HEK293 (cell line): ENCODE measurements around the gene MYOZ3.
A peak's percentile ranks its signal among the peaks of the same experiment; 100 is the strongest.

Experiments
- CTCF ChIA-PET: fragments of 350-600 bp; formaldehyde crosslinking; extraction: SDS; loops from one replicate; lab custom pipeline; 2021; ENCODE audit warnings: antibody characterized with exemption; lab: Yijun Ruan, JAX
- POLR2A ChIA-PET: fragments of 300-600 bp; formaldehyde crosslinking; extraction: SDS; loops from one replicate; lab custom pipeline; 2020; ENCODE audit warnings: antibody characterized with exemption, inconsistent platforms; lab: Yijun Ruan, JAX
- H3K27ac ChIP-seq: fragments of 200-500 bp; sonication (Bioruptor generic); 2 replicates; pipeline ENCODE4 v1.5.1; 2014; ENCODE audit warnings: low read depth, low read length, control low read depth, inconsistent platforms; ENCODE audit errors: extremely low read depth
- H3K36me3 ChIP-seq, 2 experiments: fragments of 200-500 bp in 1 of 2; sonication (Bioruptor generic) in 1 of 2; 1 replicate in 1 of 2; 2 replicates in 1 of 2; pipeline ENCODE4 v1.5.1; 2014 to 2017; ENCODE audit warnings: inconsistent platforms in 2 of 2, low read length in 2 of 2; ENCODE audit not compliant: control insufficient read depth in 2 of 2, insufficient read depth in 1 of 2
- H3K4me1 ChIP-seq: fragments of 200-500 bp; sonication (Bioruptor generic); 2 replicates; pipeline ENCODE4 v1.5.1; 2014; ENCODE audit warnings: mild to moderate bottlenecking, low read length, inconsistent platforms; ENCODE audit not compliant: control insufficient read depth, insufficient read depth
- H3K4me3 ChIP-seq: 2 replicates; pipeline ENCODE4 v1.5.1; 2011; ENCODE audit warnings: low read depth, mild to moderate bottlenecking, control low read depth, low read length, moderate library complexity
- H3K9me3 ChIP-seq: fragments of 200-500 bp; sonication (Bioruptor generic); 2 replicates; pipeline ENCODE4 v1.5.1; 2014; ENCODE audit warnings: low read depth, low read length, inconsistent platforms; ENCODE audit not compliant: control insufficient read depth, insufficient read depth
- GFI1B ChIP-seq: fragments of 450-650 bp; formaldehyde crosslinking; IDR thresholded peaks from 2 replicates; pipeline ENCODE4 v1.5.1; 2016; ENCODE audit warnings: missing biosample characterization, missing genetic modification characterization
- GLI2 ChIP-seq: fragments of 450-650 bp; formaldehyde crosslinking; IDR thresholded peaks from 2 replicates; pipeline ENCODE4; 2017; ENCODE audit warnings: missing biosample characterization, missing genetic modification characterization, low read depth, borderline replicate concordance
- KLF9 ChIP-seq: fragments of 450-650 bp; formaldehyde crosslinking; IDR thresholded peaks from 2 replicates; pipeline ENCODE4 v1.5.1; 2016; ENCODE audit warnings: missing biosample characterization, missing genetic modification characterization, low read depth
- MYNN ChIP-seq: fragments of 450-650 bp; formaldehyde crosslinking; IDR thresholded peaks from 2 replicates; pipeline ENCODE4 v1.5.1; 2016; ENCODE audit warnings: missing biosample characterization, missing genetic modification characterization, borderline replicate concordance
- SALL2 ChIP-seq: fragments of 450-650 bp; formaldehyde crosslinking; IDR thresholded peaks from 2 replicates; pipeline ENCODE4 v1.5.0; 2017; ENCODE audit warnings: missing biosample characterization, mild to moderate bottlenecking, missing genetic modification characterization, borderline replicate concordance
- SCRT2 ChIP-seq: fragments of 450-650 bp; formaldehyde crosslinking; IDR thresholded peaks from 2 replicates; pipeline ENCODE4 v1.5.1; 2016; ENCODE audit warnings: missing biosample characterization, missing genetic modification characterization
- TRIM28 ChIP-seq: IDR thresholded peaks from 2 replicates; pipeline ENCODE4 v1.6.1; 2011; ENCODE audit warnings: low read length, control low read depth, borderline replicate concordance
- ZBTB7A ChIP-seq: fragments of 450-650 bp; formaldehyde crosslinking; IDR thresholded peaks from 2 replicates; pipeline ENCODE4 v1.5.1; 2016; ENCODE audit warnings: low read depth, missing biosample characterization, missing genetic modification characterization
- ZIC2 ChIP-seq: fragments of 450-650 bp; formaldehyde crosslinking; IDR thresholded peaks from 2 replicates; pipeline ENCODE4 v1.5.1; 2016; ENCODE audit warnings: missing biosample characterization, missing genetic modification characterization
- ZNF10 ChIP-seq: fragments of 450-650 bp; formaldehyde crosslinking; IDR thresholded peaks from 2 replicates; pipeline ENCODE4 v1.5.1; 2017; ENCODE audit warnings: missing biosample characterization, missing genetic modification characterization
- ZNF214 ChIP-seq: fragments of 450-650 bp; formaldehyde crosslinking; IDR thresholded peaks from 2 replicates; pipeline ENCODE4 v1.5.1; 2017; ENCODE audit warnings: missing biosample characterization, mild to moderate bottlenecking, missing genetic modification characterization, borderline replicate concordance
- ZNF221 ChIP-seq: fragments of 450-650 bp; formaldehyde crosslinking; IDR thresholded peaks from 2 replicates; pipeline ENCODE4 v1.5.1; 2017; ENCODE audit warnings: missing biosample characterization, missing genetic modification characterization, borderline replicate concordance
- ZNF248 ChIP-seq: fragments of 450-650 bp; formaldehyde crosslinking; IDR thresholded peaks from 2 replicates; pipeline ENCODE4 v1.5.1; 2017; ENCODE audit warnings: missing biosample characterization, missing genetic modification characterization
- ZNF274 ChIP-seq, 2 experiments: fragments of 200-500 bp in 1 of 2; fragments of 450-650 bp in 1 of 2; sonication (Bioruptor generic) in 1 of 2; formaldehyde crosslinking in 1 of 2; IDR thresholded peaks; 2 replicates each; pipeline versions ENCODE4 v1.5.1 to v1.6.1; 2014 to 2016; ENCODE audit warnings: borderline replicate concordance in 1 of 2, inconsistent platforms in 1 of 2, low read length in 1 of 2, missing biosample characterization in 1 of 2, missing genetic modification characterization in 1 of 2
- ZNF292 ChIP-seq: fragments of 450-650 bp; formaldehyde crosslinking; IDR thresholded peaks from 2 replicates; pipeline ENCODE4 v1.5.1; 2016; ENCODE audit warnings: low read depth, missing biosample characterization, missing genetic modification characterization, borderline replicate concordance
- ZNF341 ChIP-seq: fragments of 450-650 bp; formaldehyde crosslinking; IDR thresholded peaks from 2 replicates; pipeline ENCODE4; 2016; ENCODE audit warnings: low read depth, missing biosample characterization, missing genetic modification characterization
- ZNF37A ChIP-seq: fragments of 450-650 bp; IDR thresholded peaks from 2 replicates; pipeline ENCODE4 v1.5.1; 2018; ENCODE audit warnings: missing biosample characterization, missing genetic modification characterization
- ZNF530 ChIP-seq: fragments of 450-650 bp; formaldehyde crosslinking; IDR thresholded peaks from 2 replicates; pipeline ENCODE4 v1.5.1; 2016; ENCODE audit warnings: low read depth, missing biosample characterization, missing genetic modification characterization
- ZNF548 ChIP-seq: fragments of 450-650 bp; formaldehyde crosslinking; IDR thresholded peaks from 2 replicates; pipeline ENCODE4 v1.5.1; 2016; ENCODE audit warnings: missing biosample characterization, missing genetic modification characterization
- ZNF626 ChIP-seq: fragments of 450-650 bp; sonication (Bioruptor Pico); formaldehyde crosslinking; IDR thresholded peaks from 2 replicates; pipeline ENCODE4 v1.5.1; 2018; ENCODE audit warnings: missing biosample characterization, missing genetic modification characterization, inconsistent platforms
- ZNF629 ChIP-seq: fragments of 450-650 bp; formaldehyde crosslinking; IDR thresholded peaks from 2 replicates; pipeline ENCODE4 v1.5.1; 2017; ENCODE audit warnings: missing biosample characterization, missing genetic modification characterization
- ZNF701 ChIP-seq: fragments of 450-650 bp; formaldehyde crosslinking; IDR thresholded peaks from 2 replicates; pipeline ENCODE4 v1.5.1; 2016; ENCODE audit warnings: missing biosample characterization, missing genetic modification characterization
- ZNF776 ChIP-seq: fragments of 450-650 bp; formaldehyde crosslinking; IDR thresholded peaks from 2 replicates; pipeline ENCODE4 v1.5.0; 2017; ENCODE audit warnings: missing biosample characterization, missing genetic modification characterization, borderline replicate concordance
- ZNF777 ChIP-seq: fragments of 450-650 bp; formaldehyde crosslinking; IDR thresholded peaks from 2 replicates; pipeline ENCODE4 v1.5.1; 2017; ENCODE audit warnings: missing biosample characterization, missing genetic modification characterization, borderline replicate concordance

MYOZ3 gene

DNA sequence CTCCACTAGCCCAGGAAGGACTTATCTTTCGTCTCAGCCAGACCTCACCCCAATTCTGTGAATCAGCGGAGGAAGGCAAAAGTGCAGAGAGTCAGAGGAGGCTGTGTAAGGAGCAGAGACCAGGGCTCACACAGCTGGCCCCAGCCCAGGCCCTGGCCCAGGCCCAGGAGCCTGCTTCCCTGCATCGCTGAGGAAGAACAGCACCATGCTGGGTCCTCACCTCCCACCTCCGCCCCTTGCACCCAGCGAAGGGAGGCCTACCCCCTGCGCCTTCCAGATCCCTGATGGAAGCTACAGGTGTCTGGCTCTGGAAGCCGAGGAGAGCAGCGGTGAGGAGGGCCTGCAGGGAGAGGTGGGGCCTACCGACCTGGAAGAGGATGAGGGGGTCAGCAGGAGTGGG is 42.9 kb upstream of the MYOZ3 start:
- no peak overlapping the region for H3K27ac ChIP-seq
- TF ChIP-seq ZNF629 (tag by site-specific recombination) (no peak), ZIC2 (tag by site-specific recombination) (peak; percentile 74), SALL2 (tag by site-specific recombination) (no peak), ZNF701 (tag by site-specific recombination) (no peak), SCRT2 (tag by site-specific recombination) (peak; percentile 74)
- no peak overlapping the region for H3K4me3 ChIP-seq
- ChIA-PET POLR2A (no interaction called here), CTCF (interaction anchor here (0.7 to 2.6 kb wide), 2 partner anchors 36 to 160 kb away, joined by 4 to 7 read pairs; no protein-coding TSS in a partner anchor)
- H3K9me3 ChIP-seq: no peaks in the 10 kb centered on the region
- peaks cover 21% of the 10 kb centered on the region for H3K4me1 ChIP-seq
- no peaks in the 10 kb centered on the region for H3K36me3 ChIP-seq

DNA sequence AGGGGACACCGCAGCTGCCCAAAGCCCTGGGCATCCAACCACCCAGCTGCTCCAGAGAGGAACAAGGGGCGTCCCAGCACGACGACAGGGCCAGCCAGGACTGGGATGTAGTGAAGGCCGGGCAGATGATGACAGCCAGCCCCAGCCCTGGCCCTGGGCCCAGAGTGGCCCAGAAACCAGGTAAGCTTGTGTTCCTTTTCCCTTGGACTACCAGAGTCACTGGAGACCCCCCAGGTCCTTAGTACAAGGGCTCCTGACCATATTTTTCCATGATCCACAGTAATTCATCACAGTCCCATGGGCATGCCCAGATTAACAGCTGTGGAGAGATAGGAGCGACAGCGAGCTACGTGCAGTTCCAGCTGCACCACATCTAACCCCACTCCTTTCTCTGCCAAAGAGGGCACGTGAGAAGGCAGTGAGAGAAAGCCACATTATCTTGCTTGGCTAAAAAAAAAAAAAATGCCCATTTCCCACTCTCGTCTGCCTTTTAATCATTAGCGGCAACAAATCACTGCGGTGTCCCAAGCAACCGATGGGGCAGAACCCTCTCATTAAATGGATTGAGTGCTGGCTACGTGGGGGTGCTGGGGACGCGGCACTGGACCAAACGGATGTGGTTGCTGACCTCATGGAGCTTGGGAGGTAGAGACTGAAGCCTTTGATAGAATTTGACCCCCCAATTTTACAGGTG is 42.3 kb upstream of the MYOZ3 start:
- CTCF ChIA-PET: interaction anchor here (0.6 to 2.6 kb wide), 3 partner anchors 17 to 90 kb away, joined by 3 to 7 read pairs (median 7); no protein-coding TSS in a partner anchor
- no peak for TF ChIP-seq ZNF548
- no peak for TF ChIP-seq ZNF248
- TF ChIP-seq ZNF10: no peak
- TF ChIP-seq GLI2 (tag by site-specific recombination): no peak
- no peak for TF ChIP-seq ZNF292 (tag by site-specific recombination)
- no peak for TF ChIP-seq KLF9
- no peak for TF ChIP-seq TRIM28
- no peak for TF ChIP-seq ZNF341 (tag by site-specific recombination)
- no peak for TF ChIP-seq ZNF274 (IDR thresholded peaks at IDR 0.05; ENCODE audit: low read length)
- TF ChIP-seq ZNF274 (tag by site-specific recombination; IDR thresholded peaks at IDR 0.05; ENCODE audit: borderline replicate concordance): no peak
- TF ChIP-seq MYNN: no peak
- TF ChIP-seq ZNF530: no peak
- TF ChIP-seq ZBTB7A (tag by site-specific recombination): no peak
- no peak for TF ChIP-seq ZNF221 (tag by site-specific recombination)
- TF ChIP-seq ZNF776 (tag by site-specific recombination): no peak
- no peak for TF ChIP-seq ZNF214
- TF ChIP-seq ZIC2 (tag by site-specific recombination): no peak; the same call in 1 of the 2 replicates
- TF ChIP-seq ZNF626: no peak
- no peak for TF ChIP-seq ZNF37A (tag by site-specific recombination)
- TF ChIP-seq GFI1B: no peak
- TF ChIP-seq ZNF777 (tag by site-specific recombination): no peak
- POLR2A ChIA-PET: interaction anchor here (0.8 kb wide), 1 partner anchor 43 kb away, joined by 4 read pairs; no protein-coding TSS in a partner anchor
- Histone ChIP-seq H3K9me3 (no peaks in the 10 kb centered on the region), H3K4me3 (no peak overlapping the region), H3K27ac (no peak overlapping the region), H3K36me3 (no peaks in the 10 kb centered on the region), H3K4me1 (peaks cover 21% of the 10 kb centered on the region)
